ENCODE measurements around the gene DTNA. TPM values are rescaled to one million over a fixed set of nuclear protein-coding genes. Genes with fewer than 3 reads are reported as not detected.
"Not testable (repeated sequence)": the region's sequence is repeated elsewhere in the genome, so short reads cannot be mapped to it uniquely, and the experiment has no call there.

DTNA gene
- polyA plus RNA-seq, 1 donor (not counting 4 experiments of a cell fraction or from before 2014, with no cell fraction given) = 0.81 TPM

GRCh38 chr18:34661464-34662087, 48.5 kb upstream of the DTNA start:
- Histone ChIP-seq H3K4me2 (ENCODE audit: control insufficient read depth, extremely low read depth, insufficient read depth, low read depth, low read length) (no peak overlapping the region), H3K79me2 (ENCODE audit: control insufficient read depth, insufficient read depth, low read length) (no peaks in the 10 kb centered on the region), H3K36me3 (ENCODE audit: control insufficient read depth in 2 of 2, extremely low read depth in 1 of 2, insufficient read depth in 2 of 2, low read length in 2 of 2) (no peaks in the 10 kb centered on the region), H2AFZ (ENCODE audit: control insufficient read depth, low read length) (no peak overlapping the region), H3K27ac (ENCODE audit: control insufficient read depth, insufficient read depth, low read length) (no peak overlapping the region), H3K4me1 (ENCODE audit: control insufficient read depth, extremely low read depth, insufficient read depth, low read length) (peaks cover 8% of the 10 kb centered on the region), H4K20me1 (ENCODE audit: control insufficient read depth, extremely low read depth, insufficient read depth, low read length) (no peaks in the 10 kb centered on the region), H3K9me3 (ENCODE audit: control insufficient read depth, low read depth, low read length) (no peaks in the 10 kb centered on the region), H3K9ac (ENCODE audit: control insufficient read depth, extremely low read depth, insufficient read depth, low read length) (no peak overlapping the region), H3K27me3 (ENCODE audit: control insufficient read depth, extremely low read depth, insufficient read depth, low read length) (no peaks in the 10 kb centered on the region), H3K4me3 (ENCODE audit: control insufficient read depth in 2 of 3, extremely low read depth in 1 of 3, insufficient read depth in 2 of 3, low read depth in 1 of 3, low read length in 3 of 3) (no peak overlapping the region), H3K9me1 (ENCODE audit: control insufficient read depth, extremely low read depth, insufficient read depth, low read length) (no peaks in the 10 kb centered on the region)
- DNase-seq (ENCODE audit: low read depth, low spot score) (peak; percentile 4), FAIRE-seq (peak; percentile 44)
- dilution Hi-C loops (cut with MboI; ENCODE audit: extremely low pct_ligation_motif_present, low sequenced_read_pairs) = no loop called here
- TF ChIP-seq CTCF (optimal IDR thresholded peaks at IDR 0.05 in 1 of 3, IDR thresholded peaks at IDR 0.05 in 1 of 3, conservative IDR thresholded peaks at IDR 0.05 in 1 of 3; ENCODE audit: extremely low read depth in 1 of 3, insufficient read depth in 2 of 3, low read length in 3 of 3) (peak; percentile 66 to 86 (median 79)), EZH2 (IDR thresholded peaks at IDR 0.05; ENCODE audit: low read length) (no peak)

- Histone ChIP-seq H3K4me1 (ENCODE audit: control insufficient read depth, extremely low read depth, insufficient read depth, low read length) (no peaks in the 10 kb centered on the region), H3K36me3 (ENCODE audit: control insufficient read depth in 2 of 2, extremely low read depth in 1 of 2, insufficient read depth in 2 of 2, low read length in 2 of 2) (no peaks in the 10 kb centered on the region), H3K9me1 (ENCODE audit: control insufficient read depth, extremely low read depth, insufficient read depth, low read length) (no peaks in the 10 kb centered on the region), H3K9ac (ENCODE audit: control insufficient read depth, extremely low read depth, insufficient read depth, low read length) (no peak overlapping the region), H3K9me3 (ENCODE audit: control insufficient read depth, low read depth, low read length) (no peaks in the 10 kb centered on the region), H3K4me3 (ENCODE audit: control insufficient read depth in 2 of 3, extremely low read depth in 1 of 3, insufficient read depth in 2 of 3, low read depth in 1 of 3, low read length in 3 of 3) (no peak overlapping the region), H2AFZ (ENCODE audit: control insufficient read depth, low read length) (no peak overlapping the region), H4K20me1 (ENCODE audit: control insufficient read depth, extremely low read depth, insufficient read depth, low read length) (no peaks in the 10 kb centered on the region), H3K4me2 (ENCODE audit: control insufficient read depth, extremely low read depth, insufficient read depth, low read depth, low read length) (no peak overlapping the region), H3K79me2 (ENCODE audit: control insufficient read depth, insufficient read depth, low read length) (no peaks in the 10 kb centered on the region), H3K27me3 (ENCODE audit: control insufficient read depth, extremely low read depth, insufficient read depth, low read length) (no peaks in the 10 kb centered on the region), H3K27ac (ENCODE audit: control insufficient read depth, insufficient read depth, low read length) (no peak overlapping the region)
- dilution Hi-C loops (cut with MboI; ENCODE audit: extremely low pct_ligation_motif_present, low sequenced_read_pairs) = no loop called here
- no peak for FAIRE-seq
- DNase-seq (ENCODE audit: low read depth, low spot score) = no peak
- TF ChIP-seq CTCF (optimal IDR thresholded peaks at IDR 0.05 in 1 of 3, IDR thresholded peaks at IDR 0.05 in 1 of 3, conservative IDR thresholded peaks at IDR 0.05 in 1 of 3; ENCODE audit: extremely low read depth in 1 of 3, insufficient read depth in 2 of 3, low read length in 3 of 3) = no peak
- TF ChIP-seq EZH2 (IDR thresholded peaks at IDR 0.05; ENCODE audit: low read length) = no peak
Observed at GRCh38 chr18:34676816-34677574, 33.1 kb upstream of the DTNA start.

- H3K79me2 ChIP-seq (ENCODE audit: control insufficient read depth, insufficient read depth, low read length); DNase-seq (ENCODE audit: low read depth, low spot score); H3K36me3 ChIP-seq (ENCODE audit: control insufficient read depth in 2 of 2, extremely low read depth in 1 of 2, insufficient read depth in 2 of 2, low read length in 2 of 2); H4K20me1 ChIP-seq (ENCODE audit: control insufficient read depth, extremely low read depth, insufficient read depth, low read length); FAIRE-seq; H3K27me3 ChIP-seq (ENCODE audit: control insufficient read depth, extremely low read depth, insufficient read depth, low read length); dilution Hi-C loops (cut with MboI; ENCODE audit: extremely low pct_ligation_motif_present, low sequenced_read_pairs); H3K4me3 ChIP-seq (ENCODE audit: control insufficient read depth in 2 of 3, extremely low read depth in 1 of 3, insufficient read depth in 2 of 3, low read depth in 1 of 3, low read length in 3 of 3); H3K4me2 ChIP-seq (ENCODE audit: control insufficient read depth, extremely low read depth, insufficient read depth, low read depth, low read length); H3K4me1 ChIP-seq (ENCODE audit: control insufficient read depth, extremely low read depth, insufficient read depth, low read length); H3K9ac ChIP-seq (ENCODE audit: control insufficient read depth, extremely low read depth, insufficient read depth, low read length); H3K9me3 ChIP-seq (ENCODE audit: control insufficient read depth, low read depth, low read length); H2AFZ ChIP-seq (ENCODE audit: control insufficient read depth, low read length); H3K9me1 ChIP-seq (ENCODE audit: control insufficient read depth, extremely low read depth, insufficient read depth, low read length); H3K27ac ChIP-seq (ENCODE audit: control insufficient read depth, insufficient read depth, low read length): not testable (repeated sequence)
Observed at GRCh38 chr18:34689750-34690149, 20.3 kb upstream of the DTNA start.
